Measurements from ENCODE around the gene CDC20.

The CDC20 gene

GRCh38 chr1:43404353-43404752, 45.6 kb downstream of the CDC20 start:
- Histone ChIP-seq H3K4me2 (ENCODE audit: low read length) (no peak overlapping the region), H3K27ac (no peak overlapping the region), H3K4me3 (ENCODE audit: low read depth, low read length) (no peak overlapping the region), H3K4me1 (peaks cover 10% of the 10 kb centered on the region), H2AFZ (no peak overlapping the region), H3K9ac (no peak overlapping the region), H3K9me3 (ENCODE audit: control insufficient read depth, low read length) (no peaks in the 10 kb centered on the region), H3K36me3 (ENCODE audit: control insufficient read depth, insufficient read depth, low read length) (no peaks in the 10 kb centered on the region), H3K79me2 (peaks cover 12% of the 10 kb centered on the region), H3K27me3 (ENCODE audit: control insufficient read depth, insufficient read depth, low read length) (no peaks in the 10 kb centered on the region)
- TF ChIP-seq CTCF (IDR thresholded peaks at IDR 0.05), result no peak

DNA sequence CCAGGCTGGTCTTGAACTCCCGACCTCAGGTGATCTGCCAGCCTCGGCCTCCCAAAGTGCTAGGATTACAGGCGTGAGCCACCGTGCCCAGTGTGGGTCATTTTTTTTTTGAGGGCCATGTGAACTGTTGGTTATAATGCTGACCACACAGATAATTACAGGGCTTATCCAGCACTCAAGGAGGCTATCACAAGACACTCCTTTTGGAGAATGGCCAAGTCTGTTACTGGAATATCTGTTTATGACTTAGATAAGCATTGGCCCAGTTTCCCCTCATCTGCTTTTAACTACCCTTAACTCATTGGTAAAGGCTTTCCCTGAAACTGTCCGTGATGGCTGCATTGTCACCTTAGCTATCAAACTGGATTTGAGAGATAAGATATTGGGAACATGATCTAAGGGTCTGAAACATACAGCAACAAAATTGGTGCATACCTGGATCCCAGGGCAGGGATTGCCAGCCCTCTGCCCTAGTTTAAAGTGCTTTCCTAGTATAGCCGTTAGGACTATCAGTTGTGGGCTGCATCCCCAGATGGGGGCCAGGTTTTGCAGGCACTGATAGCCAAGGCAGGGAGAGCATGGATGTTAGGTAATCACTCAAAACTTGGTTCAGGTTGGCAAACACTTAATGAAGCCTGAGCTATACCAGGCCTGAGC, 46.6 kb downstream of the CDC20 start:
- Histone ChIP-seq H3K4me1 (peaks cover 10% of the 10 kb centered on the region), H3K9me3 (ENCODE audit: control insufficient read depth, low read length) (no peaks in the 10 kb centered on the region), H3K27ac (no peak overlapping the region), H3K4me3 (ENCODE audit: low read depth, low read length) (no peak overlapping the region), H3K36me3 (ENCODE audit: control insufficient read depth, insufficient read depth, low read length) (no peaks in the 10 kb centered on the region), H2AFZ (no peak overlapping the region), H3K9ac (no peak overlapping the region), H3K27me3 (ENCODE audit: control insufficient read depth, insufficient read depth, low read length) (no peaks in the 10 kb centered on the region), H3K4me2 (ENCODE audit: low read length) (no peak overlapping the region), H3K79me2 (peaks cover 10% of the 10 kb centered on the region)
- TF ChIP-seq CTCF (IDR thresholded peaks at IDR 0.05), result no peak

GRCh38 chr1:43405876-43406234, 47.1 kb downstream of the CDC20 start:
- Histone ChIP-seq H3K4me1 (peaks cover 10% of the 10 kb centered on the region), H3K27ac (no peak overlapping the region), H3K9ac (no peak overlapping the region), H3K79me2 (peaks cover 5% of the 10 kb centered on the region), H3K36me3 (ENCODE audit: control insufficient read depth, insufficient read depth, low read length) (no peaks in the 10 kb centered on the region), H3K9me3 (ENCODE audit: control insufficient read depth, low read length) (no peaks in the 10 kb centered on the region), H3K4me2 (ENCODE audit: low read length) (no peak overlapping the region), H3K27me3 (ENCODE audit: control insufficient read depth, insufficient read depth, low read length) (no peaks in the 10 kb centered on the region), H3K4me3 (ENCODE audit: low read depth, low read length) (no peak overlapping the region), H2AFZ (no peak overlapping the region)
- TF ChIP-seq CTCF (IDR thresholded peaks at IDR 0.05), result no peak

DNA sequence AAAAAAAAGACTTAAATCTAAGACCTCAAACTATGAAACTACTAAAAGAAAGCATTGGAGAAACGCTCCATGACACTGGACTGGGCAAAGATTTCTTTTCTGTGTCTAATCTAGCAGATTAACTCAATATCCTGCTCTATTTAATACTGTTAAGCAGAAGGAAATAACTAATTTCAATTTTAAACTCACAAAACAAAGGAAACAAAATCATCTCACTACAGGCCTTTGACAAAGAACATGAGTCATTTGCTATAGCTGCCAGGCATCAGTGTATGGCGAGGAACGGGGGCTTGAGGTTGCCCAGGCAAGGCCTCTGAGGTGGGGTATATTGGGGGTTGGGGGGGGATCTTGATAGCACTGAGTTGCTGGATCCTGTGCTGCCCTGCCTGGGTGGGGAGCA, 51.8 kb downstream of the CDC20 start:
- Histone ChIP-seq H3K79me2 (no peaks in the 10 kb centered on the region), H3K9ac (no peak overlapping the region), H3K4me3 (ENCODE audit: low read depth, low read length) (no peak overlapping the region), H3K4me2 (ENCODE audit: low read length) (no peak overlapping the region), H3K4me1 (no peaks in the 10 kb centered on the region), H2AFZ (no peak overlapping the region), H3K27me3 (ENCODE audit: control insufficient read depth, insufficient read depth, low read length) (no peaks in the 10 kb centered on the region), H3K27ac (no peak overlapping the region), H3K36me3 (ENCODE audit: control insufficient read depth, insufficient read depth, low read length) (no peaks in the 10 kb centered on the region), H3K9me3 (ENCODE audit: control insufficient read depth, low read length) (no peaks in the 10 kb centered on the region)
- TF ChIP-seq CTCF (IDR thresholded peaks at IDR 0.05), result no peak
